Heart right ventricle (tissue), 16 donors: ENCODE data around the gene MTA1. TPM values are rescaled to one million over a fixed set of nuclear protein-coding genes. Genes with fewer than 3 reads are reported as not detected.
A peak's percentile ranks its signal among the peaks of the same experiment; 100 is the strongest.

ENCODE experiments used
- ATAC-seq, 8 donors: fragments of 200-7000 bp; cut with Tn5 transposase; one replicate each; pipeline ENCODE4 v1.9.1; 2020; ENCODE audit warnings: mild to moderate bottlenecking in 8 of 8, moderate library complexity in 8 of 8, moderate number of reproducible peaks in 1 of 8
- DNase-seq, 2 donors: peaks; one replicate each; pipeline ENCODE4 v3.0.0-alpha.2; 2020
- H3K27ac ChIP-seq, 10 donors: fragments of 200-600 bp; sonication (generic) in 2 of 10; one replicate each; pipeline versions ENCODE4 v1.5.0 to v1.8.0; 2020 to 2022; ENCODE audit warnings: mild to moderate bottlenecking in 3 of 10
- H3K27me3 ChIP-seq, 7 donors: fragments of 200-600 bp; one replicate each; pipeline ENCODE4 v1.8.0; 2021 to 2022; ENCODE audit warnings: mild to moderate bottlenecking in 2 of 7
- H3K36me3 ChIP-seq, 9 donors: fragments of 200-600 bp; sonication (generic) in 1 of 9; one replicate each; pipeline versions ENCODE4 v1.5.0 to v1.8.0; 2020 to 2022; ENCODE audit warnings: mild to moderate bottlenecking in 2 of 9
- H3K4me1 ChIP-seq, 9 donors: fragments of 200-600 bp; sonication (generic) in 1 of 9; one replicate each; pipeline versions ENCODE4 v1.5.0 to v1.8.0; 2020 to 2022; ENCODE audit warnings: mild to moderate bottlenecking in 4 of 9
- H3K4me3 ChIP-seq, 10 donors: fragments of 200-600 bp; sonication (generic) in 2 of 10; one replicate each; pipeline versions ENCODE4 v1.5.0 to v1.8.0; 2020 to 2022; ENCODE audit warnings: mild to moderate bottlenecking in 7 of 10, moderate library complexity in 2 of 10
- H3K9me3 ChIP-seq, 11 donors: fragments of 200-600 bp in 10 of 11; sonication (generic) in 2 of 11; one replicate each; pipeline versions ENCODE4 v1.5.0 to v1.8.0; 2013 to 2022; ENCODE audit warnings: mild to moderate bottlenecking in 2 of 11, control low read depth in 1 of 11, moderate library complexity in 1 of 11
- CTCF ChIP-seq, 9 donors: fragments of 200-600 bp; sonication (generic) in 2 of 9; IDR thresholded peaks; one replicate each; pipeline versions ENCODE4 v1.5.0 to v1.8.0; 2021 to 2022; ENCODE audit warnings: antibody characterized with exemption in 9 of 9, mild to moderate bottlenecking in 5 of 9, moderate library complexity in 1 of 9
- WGBS, 2 donors: extraction: QIAGEN DNeasy Blood & Tissue Kit; methylation state at CpG; one replicate each; pipeline ENCODE4 v1.1.7; 2013; ENCODE audit warnings: inconsistent platforms in 1 of 2; 5-methylcytosine and 5-hydroxymethylcytosine counted together
- intact Hi-C, 10 donors: fragments of 100-400 bp; cut with DNase I; formaldehyde crosslinking; loops; one replicate each; pipeline versions ENCODE4 v1.11.1 to v1.14.2; 2022
- polyA plus RNA-seq, 2 donors: library from polyadenylated mRNA; stranded (reverse); fragments of 200-250 nt; gene quantifications; one replicate each; pipeline ENCODE4 v1.2.3, GENCODE V29; 2013
- total RNA-seq, 10 donors: library from RNA; stranded (reverse); fragmentation: NEBNext Ultra II Directional in 3 of 10; extraction: Animal tissue kit (Norgen Biotek cat#: 25700) in 3 of 10; gene quantifications; one replicate each; pipeline versions ENCODE4 v1.2.1 to v1.2.4, GENCODE V29; 2021 to 2023
- donor health status: Arrhythmogenic right ventricular cardiomyopathy.
- donor health status: ischemic (EF 13 %, LVEDD 7.1; RV severe dilation, severe dysfunction).
- donor health status: healthy with polysubstance abuse.
- donor health status: DM: no; HTN: yes; CAD: no.
- donor health status: DM: no; HTN: no; CAD: no.
- donor health status: ischemic (EF 25% LVEDD 6.9; RV normal size, moderate dysfunction).
- donor health status: ischemic (EF 25% LVEDD 5.7; RV mildly dilated, moderate dysfunction).
- donor health status: healthy.
- donor health status: DM: yes; HTN: yes; CAD: no.
- donor health status: Ischemic cardiomyopathy.
- donor health status: ischemic (EF 35%, LVEDD 5.7; RV mildly dilated, moderate dysfunction).
- donor health status: nonischemic (EF 11% LVEDD 7.7; RV severe dilation, severe dysfunction).
- donor health status: DM: yes; HTN: yes; CAD: no.
- donor health status: PGD.
- donor health status: ischemic (EF 29% LVEDD 5.4; RV normal size, mild dysfunction).
- donor health status: nonischemic (EF 23%, LVEDD 6.1; RV moderate dilation, normal function).

MTA1 gene
- total and polyA plus RNA-seq, 12 donors = 94.4 to 250 (median 133) TPM

GRCh38 chr14:105446971-105447370 is 27.3 kb downstream of the MTA1 start:
- WGBS, 2 donors = 82 to 83% methylated on average over 14 of the region's 14 CpGs
- intact Hi-C loops = loop anchor here in 7 of 10 donors (5.0 to 10.0 kb wide), 5 partner anchors 40 to 80 kb away; partner anchors contain the start of genes TMEM121 (in 3 of the 7) and CRIP1 (in 2 of the 7)
- Histone ChIP-seq H3K9me3 (no peaks in the 10 kb centered on the region), H3K27me3 (no peaks in the 10 kb centered on the region), H3K4me3 (no peak overlapping the region), H3K27ac (no peak overlapping the region), H3K4me1 (peaks cover 11 to 30% (median 18%) of the 10 kb centered on the region in 9 donors), H3K36me3 (peaks cover 0 to 51% (median 12%) of the 10 kb centered on the region in 9 donors)
- DNase-seq (no peak), ATAC-seq (no peak)
- no peak for TF ChIP-seq CTCF (IDR thresholded peaks at IDR 0.05)

- H3K4me1 ChIP-seq = peaks cover 11 to 33% (median 18%) of the 10 kb centered on the region in 9 donors
- no peaks in the 10 kb centered on the region for H3K27me3 ChIP-seq
- no peaks in the 10 kb centered on the region for H3K9me3 ChIP-seq
- intact Hi-C loops = loop anchor here in 9 of 10 donors (1.0 to 10.0 kb wide), 9 partner anchors 39 to 79 kb away; partner anchors contain the start of genes TMEM121 (in 3 of the 9), CRIP1 (in 2 of the 9) and TEDC1 (in 1 of the 9)
- WGBS, 2 donors = 81 to 85% methylated on average over 31 of the region's 31 CpGs
- H3K36me3 ChIP-seq = peaks cover 0 to 51% (median 12%) of the 10 kb centered on the region in 9 donors
- TF ChIP-seq CTCF (IDR thresholded peaks at IDR 0.05) = no peak
- DNase-seq (peak in 1 of 2 donors; percentile 20), ATAC-seq (peak in 7 of 8 donors; percentile 1 to 9 (median 3))
- H3K4me3 ChIP-seq = peak overlapping the region in 1 of 10 donors; percentile 3
- H3K27ac ChIP-seq = peak overlapping the region in 8 of 10 donors; percentile 20 to 71 (median 51)
Measured at GRCh38 chr14:105447651-105448640, 28.3 kb downstream of the MTA1 start.

GRCh38 chr14:105448706-105449111 is 29.1 kb downstream of the MTA1 start:
- peak; percentile 86 to 95 (median 93) for ATAC-seq
- TF ChIP-seq CTCF (IDR thresholded peaks at IDR 0.05) = peak; percentile 95 to 98 (median 97)

More at GRCh38 chr14:105448706-105449111, 29.1 kb downstream of the MTA1 start:
- Histone ChIP-seq H3K27me3 (no peaks in the 10 kb centered on the region), H3K9me3 (no peaks in the 10 kb centered on the region), H3K27ac (peak overlapping the region in 8 of 10 donors; percentile 6 to 71 (median 36)), H3K4me1 (peaks cover 11 to 34% (median 18%) of the 10 kb centered on the region in 9 donors), H3K36me3 (peaks cover 0 to 54% (median 12%) of the 10 kb centered on the region in 9 donors), H3K4me3 (peak overlapping the region in 3 of 10 donors; percentile 3 to 12 (median 8))
- 15 to 17% methylated on average over 14 to 16 of the region's 16 CpGs for WGBS, 2 donors
- intact Hi-C loops = loop anchor here in 9 of 10 donors (1.0 to 10.0 kb wide), 9 partner anchors 39 to 79 kb away; partner anchors contain the start of genes TMEM121 (in 3 of the 9), CRIP1 (in 2 of the 9) and TEDC1 (in 1 of the 9)
- peak; percentile 79 to 84 for DNase-seq
